ENCODE measurements around the gene BLTP3A.
"Not testable (repeated sequence)": the region's sequence is repeated elsewhere in the genome, so short reads cannot be mapped to it uniquely, and the experiment has no call there.

Gene BLTP3A, protein sequence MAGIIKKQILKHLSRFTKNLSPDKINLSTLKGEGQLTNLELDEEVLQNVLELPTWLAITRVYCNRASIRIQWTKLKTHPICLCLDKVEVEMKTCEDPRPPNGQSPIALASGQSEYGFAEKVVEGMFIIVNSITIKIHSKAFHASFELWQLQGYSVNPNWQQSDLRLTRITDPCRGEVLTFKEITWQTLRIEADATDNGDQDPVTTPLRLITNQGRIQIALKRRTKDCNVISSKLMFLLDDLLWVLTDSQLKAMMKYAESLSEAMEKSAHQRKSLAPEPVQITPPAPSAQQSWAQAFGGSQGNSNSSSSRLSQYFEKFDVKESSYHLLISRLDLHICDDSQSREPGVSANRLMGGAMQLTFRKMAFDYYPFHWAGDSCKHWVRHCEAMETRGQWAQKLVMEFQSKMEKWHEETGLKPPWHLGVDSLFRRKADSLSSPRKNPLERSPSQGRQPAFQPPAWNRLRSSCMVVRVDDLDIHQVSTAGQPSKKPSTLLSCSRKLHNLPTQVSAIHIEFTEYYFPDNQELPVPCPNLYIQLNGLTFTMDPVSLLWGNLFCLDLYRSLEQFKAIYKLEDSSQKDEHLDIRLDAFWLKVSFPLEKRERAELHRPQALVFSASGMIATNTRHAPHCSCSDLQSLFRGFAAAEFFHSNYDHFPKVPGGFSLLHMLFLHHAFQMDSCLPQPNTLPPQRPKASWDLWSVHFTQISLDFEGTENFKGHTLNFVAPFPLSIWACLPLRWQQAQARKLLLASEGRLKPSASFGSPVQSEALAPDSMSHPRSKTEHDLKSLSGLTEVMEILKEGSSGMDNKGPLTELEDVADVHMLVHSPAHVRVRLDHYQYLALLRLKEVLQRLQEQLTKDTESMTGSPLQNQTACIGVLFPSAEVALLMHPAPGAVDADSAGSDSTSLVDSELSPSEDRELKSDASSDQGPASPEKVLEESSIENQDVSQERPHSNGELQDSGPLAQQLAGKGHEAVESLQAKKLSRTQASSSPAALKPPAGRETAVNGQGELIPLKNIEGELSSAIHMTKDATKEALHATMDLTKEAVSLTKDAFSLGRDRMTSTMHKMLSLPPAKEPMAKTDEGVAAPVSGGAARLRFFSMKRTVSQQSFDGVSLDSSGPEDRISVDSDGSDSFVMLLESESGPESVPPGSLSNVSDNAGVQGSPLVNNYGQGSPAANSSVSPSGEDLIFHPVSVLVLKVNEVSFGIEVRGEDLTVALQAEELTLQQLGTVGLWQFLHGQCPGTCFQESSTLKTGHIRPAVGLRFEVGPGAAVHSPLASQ (N-terminal part only)

DNA sequence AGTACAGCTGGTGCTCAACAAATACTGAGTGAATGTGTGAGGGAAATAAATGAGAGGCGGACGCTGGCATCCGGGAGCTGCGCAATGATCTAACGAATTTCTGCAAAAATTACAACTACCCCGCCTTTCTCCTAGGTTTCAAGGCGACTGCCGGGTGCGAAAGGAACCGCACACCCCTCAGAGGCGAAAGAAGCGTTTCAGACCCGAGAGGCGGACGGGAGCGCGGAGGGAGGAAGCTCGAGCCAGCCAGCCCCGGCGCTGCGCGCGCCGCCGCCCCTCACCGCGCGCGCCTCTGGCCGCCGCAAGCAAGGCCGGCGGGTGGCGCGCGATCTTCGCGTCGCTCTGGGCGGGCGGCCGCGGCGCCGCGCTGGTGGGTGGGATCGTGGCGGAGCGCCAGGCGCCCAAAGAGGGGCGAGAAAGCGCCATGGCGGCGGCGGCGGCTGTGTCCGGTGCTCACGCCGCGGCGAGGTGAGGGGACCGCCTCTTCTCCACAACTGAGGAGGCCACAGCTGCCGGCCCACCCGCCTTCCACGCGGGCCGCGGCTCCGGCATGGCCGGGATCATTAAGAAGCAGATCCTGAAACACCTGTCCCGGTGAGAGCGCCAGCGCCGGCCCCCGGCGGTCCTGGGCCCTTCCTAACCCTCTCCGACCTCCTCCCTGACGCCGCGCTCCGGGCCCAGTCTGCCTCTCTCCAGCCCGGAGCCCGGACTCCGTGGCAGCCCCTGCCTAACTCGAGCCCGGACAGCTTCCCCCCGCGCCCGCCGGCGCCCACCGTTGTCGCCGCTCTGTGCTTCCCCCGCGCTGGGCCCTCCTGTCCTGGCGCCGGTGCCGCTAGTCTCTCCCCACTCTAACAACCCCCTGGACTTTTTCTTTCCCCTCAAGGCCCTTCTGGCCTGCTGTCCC, at the start of gene BLTP3A:
BLTP3A (plus strand) TSS at position 383 of the 904 bp plus-strand sequence; CDS start at position 551, 168 bp downstream.
- DNase-seq (ENCODE audit: low read depth): peak; percentile 65

DNA sequence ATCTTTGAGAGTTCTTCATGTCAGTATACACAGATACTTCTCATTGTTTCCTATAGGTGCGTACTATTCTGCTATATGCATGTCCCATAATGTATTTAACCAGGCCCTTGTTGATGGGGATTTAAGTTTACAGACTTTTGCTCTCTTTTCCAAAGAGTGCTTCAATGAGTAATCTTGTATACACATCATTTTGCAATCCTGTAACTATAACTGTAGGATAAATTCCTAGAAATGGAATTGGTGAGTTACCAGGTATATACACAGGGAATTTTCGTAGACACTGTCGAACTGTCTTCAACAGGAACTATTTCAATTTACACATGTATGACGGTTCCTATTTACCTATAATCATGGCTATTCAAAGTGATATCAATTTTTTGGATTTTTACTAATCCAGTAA, 49.8 kb upstream of the BLTP3A start:
- no peak for DNase-seq (ENCODE audit: low read depth)

DNA sequence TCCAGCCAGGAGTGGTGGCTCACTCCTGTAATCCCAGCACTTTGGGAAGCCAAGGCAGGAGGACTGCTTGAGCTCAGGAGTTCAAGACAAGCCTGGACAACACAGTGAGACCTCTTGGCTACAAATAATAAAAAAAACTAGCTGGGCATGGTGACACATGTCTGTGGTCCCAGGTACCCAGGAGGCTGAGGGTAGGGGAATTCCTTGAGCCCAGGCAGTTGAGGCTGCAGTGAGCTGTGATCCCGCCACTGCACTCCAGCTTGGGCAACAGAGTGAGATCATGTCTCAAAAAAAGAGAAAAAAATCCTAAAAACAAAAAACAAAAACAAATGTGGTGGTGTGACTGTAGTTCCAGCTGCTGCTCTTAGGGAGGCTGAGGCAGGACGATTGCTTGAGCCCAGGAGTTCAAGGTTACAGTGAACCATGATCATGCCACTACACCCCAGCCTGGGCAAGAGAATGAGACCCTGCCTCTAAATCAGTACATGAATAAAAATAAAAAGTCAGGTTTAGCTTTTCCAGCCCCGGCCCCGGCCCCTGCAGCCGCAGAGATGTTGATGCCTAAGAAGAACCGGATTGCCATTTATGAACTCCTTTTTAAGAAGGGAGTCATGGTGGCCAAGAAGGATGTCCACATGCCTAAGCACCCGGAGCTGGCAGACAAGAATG, 48.1 kb upstream of the BLTP3A start:
- DNase-seq (ENCODE audit: low read depth): no peak

DNA sequence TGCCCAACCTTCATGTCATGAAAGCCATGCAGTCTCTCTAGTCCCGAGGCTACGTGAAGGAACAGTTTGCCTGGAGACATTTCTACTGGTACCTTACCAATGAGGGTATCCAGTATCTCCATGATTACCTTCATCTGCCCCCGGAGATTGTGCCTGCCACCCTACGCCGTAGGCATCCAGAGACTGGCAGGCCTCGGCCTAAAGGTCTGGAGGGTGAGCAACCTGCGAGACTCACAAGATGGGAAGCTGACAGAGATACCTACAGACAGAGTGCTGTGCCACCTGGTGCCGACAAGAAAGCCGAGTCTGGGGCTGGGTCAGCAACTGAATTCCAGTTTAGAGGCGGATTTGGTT, 47.6 kb upstream of the BLTP3A start:
- DNase-seq (ENCODE audit: low read depth): not testable (repeated sequence)

DNA sequence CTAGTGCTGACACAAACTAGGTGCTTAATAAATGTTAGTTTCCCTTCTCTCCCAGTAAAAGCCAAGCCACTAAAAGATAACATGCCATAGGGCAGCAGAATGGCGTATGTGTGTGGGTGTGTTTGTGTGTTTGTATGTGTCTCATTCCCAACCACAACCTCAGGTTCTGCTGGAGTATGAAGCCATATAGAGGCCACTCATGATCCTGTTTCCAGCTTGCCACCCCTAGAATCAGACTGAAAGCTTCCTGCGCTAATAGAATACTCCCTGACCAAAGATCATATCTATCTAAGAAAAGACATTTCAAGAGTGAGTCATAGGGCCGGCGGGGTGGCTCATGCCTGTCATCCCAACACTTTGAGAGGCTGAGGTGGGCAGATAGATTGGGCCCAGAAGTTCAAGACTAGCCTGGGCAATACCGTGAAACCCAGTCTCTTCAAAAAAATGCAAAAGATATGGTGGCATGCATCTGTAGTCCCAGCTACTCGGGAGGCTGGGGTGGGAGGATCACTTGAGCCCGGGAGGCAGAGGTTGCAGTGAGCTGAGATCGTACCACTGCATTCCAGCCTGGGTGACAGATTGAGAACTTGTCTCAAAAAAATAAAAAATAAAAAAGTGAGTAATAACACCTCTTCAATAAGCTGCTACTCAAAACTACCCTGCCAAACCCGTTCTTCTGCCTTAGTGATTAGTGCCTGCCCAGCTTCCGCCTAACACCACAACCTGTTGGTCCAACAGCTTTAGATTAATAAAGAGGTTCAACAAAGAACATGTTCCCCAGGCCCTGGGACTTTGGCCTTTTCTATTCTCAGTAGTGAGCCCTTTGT, 46.4 kb upstream of the BLTP3A start:
- DNase-seq (ENCODE audit: low read depth): no peak

DNA sequence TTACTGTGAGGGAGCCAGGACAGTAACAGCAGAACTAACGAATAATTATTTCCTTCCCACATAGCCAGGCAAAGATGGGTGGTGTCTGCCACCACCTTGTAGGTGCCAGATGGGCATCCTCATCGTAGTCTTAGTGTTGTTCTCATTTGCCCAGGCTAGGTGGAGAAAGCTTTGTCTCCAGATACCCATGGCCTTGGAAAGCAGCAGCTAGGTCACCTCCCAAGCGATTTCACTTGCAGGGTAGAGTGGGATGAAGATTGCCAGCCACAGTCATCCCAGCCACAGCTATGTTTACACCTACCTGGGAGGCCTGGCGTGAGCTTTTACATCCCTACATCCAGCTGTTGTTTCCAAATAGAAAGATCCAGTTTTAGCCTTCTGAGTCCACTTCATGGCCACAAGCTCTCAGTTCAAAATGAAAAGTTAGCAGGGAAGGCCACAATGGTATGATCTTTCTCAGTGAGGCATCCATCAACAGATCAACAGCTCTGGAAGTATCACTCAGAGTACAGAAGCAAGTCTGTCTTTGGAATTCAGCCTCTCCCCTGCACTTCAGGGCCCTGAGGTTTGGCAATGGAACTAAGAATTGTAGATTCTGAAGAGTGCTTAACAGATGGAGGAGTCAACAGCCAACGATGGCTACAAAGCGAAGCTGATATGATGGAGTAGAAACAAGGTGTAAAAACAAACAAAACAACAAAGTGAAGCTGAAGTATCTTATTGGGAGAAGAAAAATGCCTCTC, 45.6 kb upstream of the BLTP3A start:
- no peak for DNase-seq (ENCODE audit: low read depth)

DNA sequence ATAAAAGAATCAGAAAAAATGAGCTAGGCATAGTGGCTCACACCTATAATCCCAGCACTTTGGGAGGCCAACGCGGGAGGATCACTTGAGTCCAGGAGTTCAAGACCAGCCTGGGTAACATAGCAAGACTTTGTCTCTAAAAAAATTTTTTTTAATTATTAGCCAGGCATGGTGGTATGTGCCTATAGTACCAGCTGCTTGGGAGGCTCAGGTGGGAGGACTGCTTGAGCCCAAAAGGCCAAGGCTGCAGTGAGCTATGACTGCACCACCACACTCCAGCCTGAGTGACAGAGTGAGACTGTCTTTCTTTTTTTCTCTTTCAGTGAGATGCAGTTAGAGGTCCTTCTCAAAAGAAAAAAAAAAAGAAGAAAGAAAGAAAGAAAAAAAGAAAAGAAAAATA, 43.1 kb upstream of the BLTP3A start:
- DNase-seq (ENCODE audit: low read depth): no peak

DNA sequence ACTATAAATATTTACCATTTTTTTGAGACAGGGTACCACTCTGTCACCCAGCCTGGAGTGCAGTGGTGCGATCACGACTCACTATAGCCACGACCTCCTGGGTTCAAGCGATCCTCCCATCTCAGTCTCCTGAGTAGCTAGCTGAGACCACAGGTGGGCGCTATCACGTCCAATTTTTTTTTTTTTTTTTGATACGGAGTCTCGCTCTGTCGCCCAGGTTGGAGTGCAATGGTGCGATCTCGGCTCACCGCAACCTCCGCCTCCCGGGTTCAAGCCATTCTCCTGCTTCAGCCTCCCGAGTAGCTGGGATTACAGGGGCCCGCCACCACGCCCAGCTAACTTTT, 35.4 kb upstream of the BLTP3A start:
- not testable (repeated sequence) for DNase-seq (ENCODE audit: low read depth)

DNA sequence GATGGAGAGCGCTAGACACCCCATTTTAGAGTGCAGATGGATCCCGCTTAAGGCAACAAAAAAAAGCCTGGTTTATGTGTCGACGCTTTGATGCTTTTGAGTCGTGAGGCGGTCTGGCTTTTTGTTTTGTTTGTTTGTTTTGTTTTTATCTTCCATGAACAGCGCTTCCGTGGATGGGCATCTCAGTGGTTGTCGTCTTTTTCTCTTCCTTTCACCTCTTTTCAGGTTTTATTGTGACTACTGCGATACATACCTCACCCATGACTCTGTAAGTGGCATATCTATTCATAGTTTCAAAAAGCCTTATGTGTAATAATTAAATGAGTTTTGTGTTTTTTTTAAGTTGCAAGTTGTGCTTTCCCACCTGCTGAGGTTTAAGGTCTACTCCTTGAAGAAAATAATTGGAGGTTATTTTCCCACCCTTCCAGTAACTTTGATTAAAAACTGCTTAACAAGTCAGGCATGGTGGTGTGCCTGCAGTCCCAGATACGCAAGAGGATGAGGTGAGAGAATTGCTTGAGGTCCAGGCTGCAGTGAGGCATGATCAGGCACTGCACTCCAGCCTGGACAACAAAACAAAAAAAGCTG, 34.1 kb upstream of the BLTP3A start:
- DNase-seq (ENCODE audit: low read depth): no peak

DNA sequence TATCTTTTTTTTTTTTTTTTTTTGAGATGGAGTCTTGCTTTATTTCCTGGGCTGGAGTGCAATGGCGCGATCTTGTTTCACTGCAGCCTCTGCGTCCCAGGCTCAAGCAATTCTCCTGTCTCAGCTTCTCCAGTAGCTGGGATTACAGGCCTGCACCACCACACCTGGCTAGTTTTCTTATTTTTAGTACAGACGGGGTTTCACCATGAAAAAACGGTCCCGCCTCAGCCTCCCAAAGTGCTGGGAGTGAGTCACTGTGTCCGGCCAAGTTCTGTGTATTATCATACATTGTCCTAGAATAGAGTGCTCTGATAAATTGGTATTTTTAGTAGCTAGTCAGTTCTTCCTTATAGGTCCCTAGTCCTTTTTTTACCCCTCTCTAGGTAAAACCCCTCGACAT, 31.8 kb upstream of the BLTP3A start:
- DNase-seq (ENCODE audit: low read depth): no peak

DNA sequence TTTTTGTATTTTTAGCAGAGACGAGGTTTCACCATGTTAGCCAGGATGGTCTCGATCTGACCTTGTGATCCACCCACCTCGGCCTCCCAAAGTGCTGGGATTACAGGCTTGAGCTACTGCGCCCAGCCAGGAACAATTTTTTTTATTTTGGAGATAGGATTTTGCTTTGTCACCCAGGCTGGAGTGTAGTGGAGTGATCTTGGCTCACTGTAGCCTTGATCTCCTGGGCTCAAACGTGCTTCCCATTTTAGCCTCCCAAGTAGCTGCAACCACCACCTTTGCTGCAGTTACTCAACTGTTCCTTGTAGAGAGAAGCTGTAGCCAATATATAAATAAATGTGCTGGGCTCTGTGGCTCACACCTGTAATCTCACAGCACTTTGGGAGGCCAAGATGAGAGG, 30.2 kb upstream of the BLTP3A start:
- not testable (repeated sequence) for DNase-seq (ENCODE audit: low read depth)

DNA sequence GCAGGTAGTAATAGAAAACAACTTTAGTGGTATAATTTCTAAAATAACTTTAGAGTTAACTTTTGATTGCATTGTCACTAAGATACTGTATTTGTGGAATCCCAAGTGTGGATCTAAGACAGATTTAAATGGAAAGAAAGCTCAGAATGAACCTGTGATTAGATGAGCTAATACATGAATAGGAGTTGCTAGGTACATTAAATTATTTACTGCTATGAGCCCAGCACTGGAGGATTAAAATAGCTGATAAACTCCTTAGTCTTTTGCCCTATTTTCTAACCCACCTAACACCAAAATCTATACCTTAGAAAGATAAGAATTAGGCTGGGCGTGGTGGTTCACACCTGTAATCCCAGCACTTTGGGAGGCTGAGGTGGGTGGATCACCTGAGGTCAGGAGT, 23.7 kb upstream of the BLTP3A start:
- no peak for DNase-seq (ENCODE audit: low read depth)

DNA sequence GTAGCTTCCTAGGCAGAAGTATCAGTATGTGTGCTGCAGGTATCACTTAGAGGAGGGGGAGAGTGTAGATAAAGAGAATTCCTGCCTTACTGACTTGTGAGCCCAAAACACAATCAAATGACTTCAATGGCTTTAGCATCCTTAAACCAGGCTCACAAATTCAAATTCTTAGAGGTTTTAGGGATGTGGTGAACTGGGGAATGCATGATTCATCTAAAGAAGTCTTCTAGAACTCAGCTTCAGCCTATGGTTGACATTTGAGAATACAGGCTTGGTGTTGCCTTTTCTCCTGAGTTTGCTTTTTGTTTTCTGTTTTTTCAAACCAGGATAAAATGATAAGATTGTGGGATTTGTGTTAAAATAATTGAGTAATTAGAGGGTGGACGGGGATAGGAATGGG, 20.2 kb upstream of the BLTP3A start:
- no peak for DNase-seq (ENCODE audit: low read depth)

DNA sequence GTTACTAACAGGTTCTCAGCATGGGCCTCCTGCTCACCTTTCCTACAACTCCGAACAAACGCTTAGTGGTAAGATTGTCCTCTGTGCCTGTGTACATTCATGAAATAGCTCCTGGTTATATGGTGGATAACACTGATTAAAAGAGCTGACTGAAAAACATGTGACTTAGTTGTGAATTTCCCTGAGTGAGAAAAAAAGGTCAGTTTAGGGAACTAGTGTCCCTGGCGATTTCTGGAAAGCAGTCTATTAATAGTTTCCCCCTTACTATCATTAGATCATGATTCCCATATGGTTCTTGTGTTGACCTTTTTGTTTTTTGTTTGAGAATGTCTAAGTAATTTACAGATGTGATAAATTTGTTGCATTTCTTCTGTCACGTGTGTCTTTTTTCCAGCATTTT, 18.9 kb upstream of the BLTP3A start:
- DNase-seq (ENCODE audit: low read depth): no peak

DNA sequence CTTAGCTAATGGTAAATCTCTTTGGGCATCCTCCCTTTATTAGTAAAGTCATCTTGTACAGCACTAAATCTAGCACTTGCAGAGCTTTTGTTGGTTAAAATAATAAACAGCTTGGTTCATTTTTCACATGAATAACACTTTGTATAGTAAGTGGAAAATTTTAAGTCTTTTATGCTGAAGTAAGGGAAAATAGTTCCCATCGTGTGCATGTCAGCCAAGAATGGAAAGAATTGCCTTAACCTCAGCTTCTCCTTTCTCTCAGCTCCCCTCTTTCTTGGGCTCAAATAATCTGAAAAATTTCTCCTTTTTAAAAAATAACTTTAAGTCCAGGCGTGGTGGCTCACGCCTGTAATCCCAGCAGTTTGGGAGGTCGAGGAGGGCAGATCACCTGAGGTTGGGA, 18.0 kb upstream of the BLTP3A start:
- no peak for DNase-seq (ENCODE audit: low read depth)

DNA sequence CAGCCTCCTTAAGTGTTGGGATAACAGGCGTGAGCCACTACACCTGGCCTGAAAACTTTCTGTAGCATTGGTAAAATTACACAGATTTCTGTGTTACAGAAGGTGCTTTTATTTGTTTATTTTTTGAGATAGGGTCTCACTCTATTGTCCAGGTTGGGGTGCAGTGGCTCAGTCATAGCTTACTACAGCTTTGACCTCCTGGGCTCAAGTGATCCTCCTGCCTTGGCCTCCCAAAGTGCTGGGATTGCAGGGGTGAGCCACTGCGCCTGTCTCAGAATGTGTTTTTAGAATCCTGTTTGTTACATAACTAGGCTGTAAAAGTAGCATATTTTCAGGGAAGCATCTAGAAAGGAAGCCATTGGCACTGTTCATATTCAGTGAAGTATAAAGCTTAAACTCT, 16.9 kb upstream of the BLTP3A start:
- DNase-seq (ENCODE audit: low read depth): no peak

DNA sequence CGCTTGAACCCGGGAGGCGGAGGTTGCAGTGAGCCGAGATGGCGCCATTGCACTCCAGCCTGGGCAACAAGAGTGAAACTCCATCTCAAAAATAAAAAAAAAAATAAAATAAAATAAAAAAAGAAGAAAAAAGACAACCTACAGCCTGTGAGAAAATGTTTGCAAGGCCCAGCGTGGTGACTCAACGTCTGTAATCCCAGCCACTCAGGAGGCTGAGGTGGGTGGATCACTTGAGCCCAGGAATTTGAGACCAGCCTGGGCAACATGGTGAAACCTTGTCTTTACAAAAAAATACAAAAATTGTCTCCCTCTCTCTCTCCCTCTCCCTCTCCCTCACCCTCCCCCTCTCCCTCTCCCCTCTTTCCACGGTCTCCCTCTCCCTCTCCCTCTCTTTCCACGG, 6.5 kb upstream of the BLTP3A start:
- DNase-seq (ENCODE audit: low read depth): not testable (repeated sequence)

DNA sequence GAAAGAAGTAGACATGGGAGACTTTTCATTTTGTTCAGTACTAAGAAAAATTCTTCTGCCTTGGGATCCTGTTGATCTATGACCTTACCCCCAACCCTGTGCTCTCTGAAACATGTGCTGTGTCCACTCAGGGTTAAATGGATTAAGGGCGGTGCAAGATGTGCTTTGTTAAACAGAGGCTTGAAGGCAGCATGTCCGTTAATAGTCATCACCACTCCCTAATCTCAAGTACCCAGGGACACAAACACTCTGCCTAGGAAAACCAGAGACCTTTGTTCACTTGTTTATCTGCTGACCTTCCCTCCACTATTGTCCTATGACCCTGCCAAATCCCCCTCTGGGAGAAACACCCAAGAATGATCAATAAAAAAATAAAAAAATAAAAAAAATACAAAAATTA, 4.7 kb upstream of the BLTP3A start:
- not testable (repeated sequence) for DNase-seq (ENCODE audit: low read depth)

DNA sequence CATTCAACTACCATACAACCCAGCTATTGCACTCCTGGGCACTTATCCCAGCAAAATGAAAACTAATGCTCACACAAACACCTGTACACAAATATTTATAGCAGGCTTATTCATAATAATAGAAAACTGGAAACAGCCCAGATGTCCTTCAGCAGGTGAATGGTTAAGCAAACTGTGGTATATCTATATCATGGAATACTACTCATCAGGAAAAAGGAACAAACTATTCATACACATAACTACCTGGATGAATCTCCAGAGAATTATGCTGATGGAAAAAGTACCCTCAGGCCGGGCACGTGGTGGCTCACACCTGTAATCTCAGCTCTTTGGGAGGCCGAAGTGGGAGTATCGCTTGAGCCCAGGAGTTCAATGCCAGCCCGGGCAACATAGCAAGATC, 3.8 kb upstream of the BLTP3A start:
- no peak for DNase-seq (ENCODE audit: low read depth)

All from activated T-cell treated with anti-CD3 and anti-CD28 coated beads for 1 hour (primary cell).